IMR-90 (cell line): ENCODE measurements around the gene GADD45GIP1. TPM values are rescaled to one million over a fixed set of nuclear protein-coding genes. Genes with fewer than 3 reads are reported as not detected.

Source experiments
- ATAC-seq: fragments of 200-7000 bp; cut with Tn5 transposase; 2 replicates; pipeline ENCODE4 v1.9.1; 2020; ENCODE audit warnings: low read depth, mild to moderate bottlenecking, moderate library complexity
- BruUV-seq: library from RNA; stranded (reverse); fragments of 400-500 nt; replicated peaks from 2 replicates; lab custom pipeline; 2021; lab: Mats Ljungman, UMichigan
- CTCF ChIA-PET: fragments of 300-600 bp; formaldehyde crosslinking; extraction: SDS; loops from one replicate; lab custom pipeline; 2021; ENCODE audit warnings: antibody characterized with exemption; lab: Yijun Ruan, JAX
- POLR2A ChIA-PET: fragments of 300-600 bp; sonication (Branson Sonifier 250); formaldehyde crosslinking; loops from one replicate; lab custom pipeline; 2022; ENCODE audit warnings: antibody characterized with exemption; ENCODE audit not compliant: unreplicated experiment; lab: Charles Lee
- DNase-seq: peaks from one replicate; pipeline ENCODE4 v3.0.0; 2013
- H2AFZ ChIP-seq: replicated peaks from 2 replicates; pipeline ENCODE3; 2013; ENCODE audit warnings: low read length, mild to moderate bottlenecking; ENCODE audit not compliant: poor library complexity
- H2AK5ac ChIP-seq: 2 replicates; pipeline ENCODE4 v1.6.1; 2013; ENCODE audit warnings: low read depth, low read length, inconsistent platforms
- H2AK9ac ChIP-seq: replicated peaks from 2 replicates; pipeline ENCODE3; 2013; ENCODE audit warnings: mild to moderate bottlenecking, low read depth, low read length, moderate library complexity; ENCODE audit not compliant: poor library complexity
- H2BK120ac ChIP-seq: 2 replicates; pipeline ENCODE4 v1.6.1; 2013; ENCODE audit warnings: low read depth, low read length, inconsistent platforms
- H2BK15ac ChIP-seq: 3 replicates; pipeline ENCODE4 v1.6.1; 2013; ENCODE audit warnings: low read depth, low read length, inconsistent platforms
- H2BK20ac ChIP-seq: 2 replicates; pipeline ENCODE4 v1.6.1; 2013; ENCODE audit warnings: low read depth, mild to moderate bottlenecking, inconsistent platforms, low read length, moderate library complexity
- H2BK5ac ChIP-seq: 2 replicates; pipeline ENCODE4 v1.6.1; 2013; ENCODE audit warnings: mild to moderate bottlenecking, low read depth, low read length, inconsistent platforms; ENCODE audit not compliant: poor library complexity, severe bottlenecking
- H3K14ac ChIP-seq: replicated peaks from 2 replicates; pipeline ENCODE4 v1.6.1; 2013; ENCODE audit warnings: low read depth, low read length, inconsistent platforms
- H3K18ac ChIP-seq: 2 replicates; pipeline ENCODE4 v1.6.1; 2013; ENCODE audit warnings: low read depth, low read length, control low read depth
- H3K23ac ChIP-seq: 2 replicates; pipeline ENCODE4 v1.6.1; 2013; ENCODE audit warnings: low read depth, low read length, inconsistent platforms
- H3K27ac ChIP-seq: 2 replicates; pipeline ENCODE4 v1.5.1; 2013; ENCODE audit warnings: mild to moderate bottlenecking, control low read depth, low read length; ENCODE audit not compliant: insufficient read depth
- H3K27me3 ChIP-seq: 2 replicates; pipeline ENCODE4 v1.6.1; 2013; ENCODE audit warnings: low read length; ENCODE audit not compliant: control insufficient read depth, insufficient read depth
- H3K36me3 ChIP-seq: 2 replicates; pipeline ENCODE4 v1.6.1; 2013; ENCODE audit warnings: low read length, mixed read lengths; ENCODE audit not compliant: control insufficient read depth, insufficient read depth
- H3K4ac ChIP-seq: 2 replicates; pipeline ENCODE4 v1.6.1; 2013; ENCODE audit warnings: low read depth, low read length, inconsistent platforms
- H3K4me1 ChIP-seq: 2 replicates; pipeline ENCODE4 v1.6.1; 2013; ENCODE audit warnings: low read length, mixed read lengths; ENCODE audit not compliant: control insufficient read depth, insufficient read depth
- H3K4me2 ChIP-seq: 2 replicates; pipeline ENCODE4 v1.6.1; 2013; ENCODE audit warnings: low read depth, mild to moderate bottlenecking, control low read depth, low read length, moderate library complexity
- H3K4me3 ChIP-seq: 2 replicates; pipeline ENCODE4 v1.5.1; 2013; ENCODE audit warnings: low read depth, mild to moderate bottlenecking, control low read depth, low read length, moderate library complexity; ENCODE audit not compliant: insufficient read depth
- H3K56ac ChIP-seq: 2 replicates; pipeline ENCODE4 v1.6.1; 2013; ENCODE audit warnings: low read length, inconsistent platforms; ENCODE audit not compliant: insufficient read depth; ENCODE audit errors: extremely low read depth
- H3K79me1 ChIP-seq, 2 experiments: 2 replicates each; pipeline ENCODE4 v1.6.1; 2013; ENCODE audit warnings: low read length in 2 of 2, inconsistent platforms in 1 of 2, low read depth in 1 of 2
- H3K9ac ChIP-seq: 2 replicates; pipeline ENCODE4 v1.6.1; 2013; ENCODE audit warnings: low read depth, low read length, control low read depth
- H3K9me1 ChIP-seq: 2 replicates; pipeline ENCODE4 v1.6.1; 2013; ENCODE audit warnings: low read length, inconsistent platforms; ENCODE audit not compliant: insufficient read depth
- H3K9me3 ChIP-seq: 2 replicates; pipeline ENCODE4 v1.6.1; 2013; ENCODE audit warnings: low read length; ENCODE audit not compliant: control insufficient read depth, insufficient read depth
- H4K20me1 ChIP-seq: 2 replicates; pipeline ENCODE4 v1.6.1; 2013; ENCODE audit warnings: low read length, inconsistent platforms; ENCODE audit not compliant: insufficient read depth
- H4K5ac ChIP-seq: 2 replicates; pipeline ENCODE4 v1.6.1; 2013; ENCODE audit warnings: mild to moderate bottlenecking, low read depth, low read length, control low read depth
- H4K8ac ChIP-seq, 2 experiments: 2 replicates each; pipeline ENCODE4 v1.6.1; 2013; ENCODE audit warnings: low read depth in 2 of 2, low read length in 2 of 2, control low read depth in 1 of 2, inconsistent platforms in 1 of 2
- H4K91ac ChIP-seq: 2 replicates; pipeline ENCODE4 v1.6.1; 2013; ENCODE audit warnings: low read depth, low read length, inconsistent platforms; ENCODE audit not compliant: insufficient read depth
- ELK1 ChIP-seq: fragments of 150-350 bp; IDR thresholded peaks from 2 replicates; pipeline ENCODE4 v1.6.1; 2016; ENCODE audit warnings: low read depth, mild to moderate bottlenecking, low read length, moderate library complexity, borderline replicate concordance
- MAFK ChIP-seq: IDR thresholded peaks from 2 replicates; pipeline ENCODE4 v1.6.1; 2012; ENCODE audit warnings: low read depth, low read length, improper control_type of control experiment
- MAZ ChIP-seq: IDR thresholded peaks from 2 replicates; pipeline ENCODE4 v1.6.1; 2012; ENCODE audit warnings: low read depth, mild to moderate bottlenecking, low read length, improper control_type of control experiment, moderate library complexity, borderline replicate concordance
- MXI1 ChIP-seq: IDR thresholded peaks from 2 replicates; pipeline ENCODE4 v1.6.1; 2012; ENCODE audit warnings: low read depth, mild to moderate bottlenecking, low read length, moderate library complexity, borderline replicate concordance
- NFE2L2 ChIP-seq: fragments of 150-350 bp; IDR thresholded peaks from 2 replicates; pipeline ENCODE4 v1.6.1; 2016; ENCODE audit warnings: low read depth, mild to moderate bottlenecking, low read length
- RAD21 ChIP-seq: IDR thresholded peaks from 2 replicates; pipeline ENCODE4 v1.6.1; 2012; ENCODE audit warnings: low read length, improper control_type of control experiment
- RCOR1 ChIP-seq: IDR thresholded peaks from 2 replicates; pipeline ENCODE4 v1.6.1; 2012; ENCODE audit warnings: mild to moderate bottlenecking, low read length, improper control_type of control experiment; ENCODE audit not compliant: insufficient replicate concordance
- SMC3 ChIP-seq: fragments of 150-350 bp; IDR thresholded peaks from 2 replicates; pipeline ENCODE4 v1.6.1; 2016; ENCODE audit warnings: low read depth, mild to moderate bottlenecking, antibody characterized with exemption, low read length, moderate library complexity
- USF2 ChIP-seq: fragments of 150-350 bp; IDR thresholded peaks from 2 replicates; pipeline ENCODE4 v1.6.1; 2017; ENCODE audit warnings: mild to moderate bottlenecking, antibody characterized with exemption, low read length, low read depth
- WGBS, 2 experiments: methylation state at CpG; one replicate each; pipeline versions ENCODE4 v1.1.5 to v1.1.7; 2013; ENCODE audit warnings: missing lambda C conversion rate in 2 of 2; ENCODE audit not compliant: insufficient read length in 1 of 2; ENCODE audit errors: extremely low coverage in 2 of 2; 5-methylcytosine and 5-hydroxymethylcytosine counted together
- dilution Hi-C: fragments of 300-500 bp; cut with HindIII; formaldehyde crosslinking; loops from one replicate; pipeline ENCODE4 v1.14.3; 2018; ENCODE audit warnings: low sequenced_read_pairs; ENCODE audit not compliant: unreplicated experiment
- in situ Hi-C: fragments of 300-500 bp; cut with MboI; formaldehyde crosslinking; loops from 3 replicates; pipeline ENCODE4 v1.14.3; 2019; ENCODE audit warnings: low sequenced_read_pairs, inconsistent platforms, mixed read lengths
- intact Hi-C: fragments of 100-400 bp; cut with micrococcal nuclease; formaldehyde crosslinking; loops from 2 replicates; pipeline ENCODE4 v1.10.0; 2022
- polyA plus RNA-seq, 3 experiments: library from polyadenylated mRNA; depleted of rRNA; stranded (reverse); fragments of >200 nt; gene quantifications; 2 replicates each; pipeline ENCODE4 v1.2.3, GENCODE V29; 2012; ENCODE audit warnings: low replicate concordance in 1 of 3
- total RNA-seq: library from RNA; depleted of rRNA; stranded (reverse); fragments of >200 nt; gene quantifications from 2 replicates; pipeline ENCODE4 v1.2.3, GENCODE V29; 2012

Gene GADD45GIP1
- total and polyA plus RNA-seq, 2 of the 4 experiments (the other 2 are of a cell fraction), result 13.3 to 42.4 TPM

- intact Hi-C loops (no loop called here), in situ Hi-C loops (loop anchor here (10.0 kb wide), 1 partner anchor 622 kb away; no protein-coding TSS in a partner anchor), dilution Hi-C loops (no loop called here)
- no TSS peak for BruUV-seq
- Histone ChIP-seq H3K79me1 (no peaks in the 10 kb centered on the region), H4K8ac (no peak overlapping the region), H2BK5ac (no peak overlapping the region), H3K9ac (no peak overlapping the region), H3K14ac (no peak overlapping the region), H3K27me3 (no peaks in the 10 kb centered on the region), H2BK15ac (no peak overlapping the region), H4K5ac (no peak overlapping the region), H2AK9ac (peak overlapping the region; percentile 78), H3K4ac (no peak overlapping the region), H2BK20ac (no peak overlapping the region), H3K4me3 (no peak overlapping the region), H2AFZ (no peak overlapping the region), H3K23ac (no peak overlapping the region), H3K9me3 (no peaks in the 10 kb centered on the region), H4K20me1 (no peaks in the 10 kb centered on the region), H3K4me2 (no peak overlapping the region), H3K18ac (no peak overlapping the region), H2AK5ac (no peak overlapping the region), H4K91ac (no peak overlapping the region), H2BK120ac (no peak overlapping the region), H3K56ac (no peak overlapping the region), H3K9me1 (0 out of 2 replicates have a peak, but pooled peaks cover 2% of the 10 kb centered on the region), H3K36me3 (no peaks in the 10 kb centered on the region), H3K27ac (no peak overlapping the region), H3K4me1 (peaks cover 2% of the 10 kb centered on the region; the same call in 1 of the 2 replicates)
- ATAC-seq (no peak), DNase-seq (no peak)
- no peak for TF ChIP-seq SMC3
- no peak for TF ChIP-seq USF2
- no peak for TF ChIP-seq MAZ
- no peak for TF ChIP-seq NFE2L2
- no peak for TF ChIP-seq MAFK
- no peak for TF ChIP-seq RAD21
- TF ChIP-seq MXI1, result no peak
- TF ChIP-seq RCOR1, result no peak
- no peak for TF ChIP-seq ELK1
- POLR2A ChIA-PET, result no interaction called here
- CTCF ChIA-PET, result no interaction called here
- 68% methylated on average over 11 of the region's 16 CpGs; no CpG with 5 or more reads in 1 of the 2 experiments for WGBS, 2 experiments
These were observed 16.2 kb upstream of the GADD45GIP1 start for GRCh38 chr19:12973236-12973635.
